K562 (cell line): Measurements from ENCODE around the gene DRC3. TPM values are rescaled to one million over a fixed set of nuclear protein-coding genes. Genes with fewer than 3 reads are reported as not detected.
"Not testable (repeated sequence)": the region's sequence is repeated elsewhere in the genome, so short reads cannot be mapped to it uniquely, and the experiment has no call there.

Experiments used
- ATAC-seq: fragments of 200-7000 bp; cut with Tn5 transposase; 3 replicates; pipeline ENCODE4 v1.9.1; 2020; ENCODE audit warnings: moderate library complexity
- BruUV-seq: library from RNA; stranded (reverse); fragments of 400-500 nt; replicated peaks from 2 replicates; lab custom pipeline; 2021; lab: Mats Ljungman, UMichigan
- CTCF ChIA-PET: fragments of 300-600 bp; formaldehyde crosslinking; extraction: SDS; loops from one replicate; lab custom pipeline; 2021; ENCODE audit warnings: low intra/inter-chr PET ratio; lab: Yijun Ruan, JAX
- POLR2A ChIA-PET: fragments of 300-600, 350-650 bp; sonication (Branson Sonifier 250); formaldehyde crosslinking; extraction: SDS; loops from one replicate; lab custom pipeline; 2021; ENCODE audit warnings: antibody characterized with exemption, inconsistent platforms; lab: Yijun Ruan, JAX
- DNase-seq, 4 experiments: peaks; one replicate each; pipeline versions ENCODE4 v3.0.0 to v3.0.0-alpha.2; 2011 to 2018; ENCODE audit warnings: low spot score in 3 of 4, mixed read lengths in 3 of 4; ENCODE audit errors: extremely low read depth in 1 of 4
- FAIRE-seq: peaks from 2 replicates; lab custom pipeline; 2011; peaks lifted over from hg19 to GRCh38; lab: Jason Lieb, UNC
- H2AFZ ChIP-seq: 2 replicates; pipeline ENCODE4 v1.6.0; 2011; ENCODE audit warnings: low read depth, low read length, control low read depth, inconsistent platforms
- H3K27ac ChIP-seq: fragments of 200-600 bp; 3 replicates; pipeline ENCODE4 v1.8.0; 2011; ENCODE audit warnings: low read depth, mild to moderate bottlenecking, control low read depth, inconsistent platforms, low read length, moderate library complexity, mixed read lengths; ENCODE audit errors: extremely low read depth
- H3K27me3 ChIP-seq, 2 experiments: fragments of 300-600 bp in 1 of 2; 2 replicates in 1 of 2; 3 replicates in 1 of 2; pipeline versions ENCODE4 v1.6.0 to v1.8.0; 2011; ENCODE audit warnings: inconsistent platforms in 2 of 2, low read length in 2 of 2, mild to moderate bottlenecking in 1 of 2, mixed read lengths in 1 of 2, moderate library complexity in 1 of 2; ENCODE audit not compliant: control insufficient read depth in 2 of 2, insufficient read depth in 2 of 2
- H3K36me3 ChIP-seq: fragments of 300-600 bp; 3 replicates; pipeline ENCODE4 v1.8.0; 2011; ENCODE audit warnings: mild to moderate bottlenecking, low read length, inconsistent platforms; ENCODE audit not compliant: control insufficient read depth, insufficient read depth
- H3K4me1 ChIP-seq, 2 experiments: fragments of 200-600 bp in 1 of 2; replicated peaks in 1 of 2; 2 replicates in 1 of 2; 3 replicates in 1 of 2; pipeline versions ENCODE4 v1.5.1 to v1.8.0; 2011; ENCODE audit warnings: inconsistent platforms in 2 of 2, low read length in 2 of 2, mild to moderate bottlenecking in 1 of 2, mixed read lengths in 1 of 2, moderate library complexity in 1 of 2; ENCODE audit not compliant: control insufficient read depth in 2 of 2, insufficient read depth in 2 of 2
- H3K4me2 ChIP-seq: 2 replicates; pipeline ENCODE4 v1.6.1; 2011; ENCODE audit warnings: low read length, control low read depth, inconsistent platforms, mixed read lengths; ENCODE audit not compliant: insufficient read depth
- H3K4me3 ChIP-seq: fragments of 200-600 bp; sonication (generic), shearing (Covaris generic); 2 replicates; pipeline ENCODE4 v1.5.1; 2016; ENCODE audit warnings: control low read depth, inconsistent platforms
- H3K79me2 ChIP-seq: fragments of 200-600 bp; 3 replicates; pipeline ENCODE4 v1.8.0; 2011; ENCODE audit warnings: low read length, inconsistent platforms; ENCODE audit not compliant: control insufficient read depth, insufficient read depth
- H3K9ac ChIP-seq, 2 experiments: 2 replicates each; pipeline versions ENCODE4 v1.6.0 to v1.6.1; 2011; ENCODE audit warnings: low read depth in 2 of 2, low read length in 2 of 2, control low read depth in 1 of 2, inconsistent platforms in 1 of 2, mild to moderate bottlenecking in 1 of 2, mixed read lengths in 1 of 2; ENCODE audit not compliant: insufficient read depth in 1 of 2
- H3K9me1 ChIP-seq: one replicate; pipeline ENCODE4 v1.6.0; 2011; ENCODE audit warnings: inconsistent platforms, mild to moderate bottlenecking, low read length, moderate library complexity; ENCODE audit not compliant: control insufficient read depth, insufficient read depth
- H3K9me3 ChIP-seq: replicated peaks from 2 replicates; pipeline ENCODE4 v1.5.1; 2011; ENCODE audit warnings: low read depth, low read length, inconsistent platforms; ENCODE audit not compliant: control insufficient read depth, insufficient read depth
- H4K20me1 ChIP-seq: replicated peaks from 2 replicates; pipeline ENCODE4 v1.6.1; 2011; ENCODE audit warnings: low read length, inconsistent platforms, mixed read lengths; ENCODE audit not compliant: control insufficient read depth, insufficient read depth
- DDX20 ChIP-seq: fragments of 450-650 bp; IDR thresholded peaks from 2 replicates; pipeline ENCODE4 v1.6.1; 2016; ENCODE audit warnings: missing genetic modification characterization, low read depth, mild to moderate bottlenecking, missing compliant biosample characterization, moderate library complexity
- EWSR1 ChIP-seq: fragments of 450-650 bp; IDR thresholded peaks from 2 replicates; pipeline ENCODE4 v1.6.1; 2018; ENCODE audit warnings: borderline replicate concordance, mild to moderate bottlenecking, low read depth, moderate library complexity; ENCODE audit not compliant: partially characterized antibody
- HINFP ChIP-seq: fragments of 450-650 bp; conservative IDR thresholded peaks from 2 replicates; pipeline ENCODE4 v1.6.1; 2016; ENCODE audit warnings: missing genetic modification characterization, low read depth, mild to moderate bottlenecking, control low read depth, missing compliant biosample characterization
- HNRNPLL ChIP-seq: fragments of 200-400 bp; formaldehyde crosslinking; IDR thresholded peaks from 2 replicates; pipeline ENCODE4 v1.6.1; 2017; ENCODE audit warnings: low read length, low read depth, mild to moderate bottlenecking; ENCODE audit not compliant: poor library complexity, severe bottlenecking
- HSF4 ChIP-seq: fragments of 250-450 bp; sonication (Bioruptor Pico); IDR thresholded peaks from 2 replicates; pipeline ENCODE4 v2.1.2; 2022; ENCODE audit warnings: mild to moderate bottlenecking, moderate library complexity, borderline replicate concordance
- MCM7 ChIP-seq, 2 experiments: fragments of 450-650 bp; IDR thresholded peaks; 2 replicates each; pipeline ENCODE4 v1.6.1; 2016 to 2018
- NFRKB ChIP-seq: fragments of 450-650 bp; IDR thresholded peaks from 2 replicates; pipeline ENCODE4 v1.6.1; 2016; ENCODE audit warnings: low read depth
- NFYB ChIP-seq: IDR thresholded peaks from 2 replicates; pipeline ENCODE4 v1.6.1; 2011; ENCODE audit warnings: mild to moderate bottlenecking, moderate library complexity; ENCODE audit not compliant: insufficient read length; ENCODE audit errors: extremely low read depth
- PCBP1 ChIP-seq: fragments of 200-400 bp; formaldehyde crosslinking; IDR thresholded peaks from 2 replicates; pipeline ENCODE4 v1.6.1; 2018; ENCODE audit warnings: mild to moderate bottlenecking, low read depth, low read length; ENCODE audit not compliant: poor library complexity, severe bottlenecking
- POLR2B ChIP-seq: fragments of 450-650 bp; IDR thresholded peaks from 2 replicates; pipeline ENCODE4 v1.6.1; 2018; ENCODE audit warnings: low read depth; ENCODE audit not compliant: partially characterized antibody
- PRMT5 ChIP-seq: sonication (generic); formaldehyde crosslinking; IDR thresholded peaks from 2 replicates; pipeline ENCODE4 v1.5.0; 2020; ENCODE audit warnings: missing genetic modification reagents
- PURB ChIP-seq: sonication (generic); formaldehyde crosslinking; IDR thresholded peaks from 2 replicates; pipeline ENCODE4 v1.9.0; 2021; ENCODE audit warnings: low read depth, mild to moderate bottlenecking, missing genetic modification reagents
- SNAPC5 ChIP-seq: fragments of 250-450 bp; sonication (Bioruptor Pico); IDR thresholded peaks from 2 replicates; pipeline ENCODE4 v1.8.0; 2021; ENCODE audit warnings: moderate library complexity, mild to moderate bottlenecking, inconsistent platforms
- TRIM28 ChIP-seq: fragments of 450-650 bp; IDR thresholded peaks from 2 replicates; pipeline ENCODE4 v1.6.1; 2017
- ZNF23 ChIP-seq: fragments of 250-450 bp; sonication (Bioruptor Pico); IDR thresholded peaks from 2 replicates; pipeline ENCODE4 v1.4.0; 2020; ENCODE audit warnings: mild to moderate bottlenecking
- ZNF764 ChIP-seq: fragments of 250-450 bp; sonication (Bioruptor Pico); IDR thresholded peaks from 2 replicates; pipeline ENCODE4 v1.4.0; 2020; ENCODE audit warnings: low read depth, mild to moderate bottlenecking, moderate library complexity
- WGBS: fragments of 100-300 bp; shearing (Covaris generic); methylation state at CpG from one replicate; pipeline ENCODE4 v1.1.6; 2016; ENCODE audit warnings: low coverage, mixed read lengths; ENCODE audit not compliant: insufficient coverage; ENCODE audit errors: missing lambda C conversion rate; 5-methylcytosine and 5-hydroxymethylcytosine counted together
- in situ Hi-C: fragments of 300-500 bp; cut with MboI; formaldehyde crosslinking; loops from 4 replicates; pipeline ENCODE4 v1.15.0; 2018; ENCODE audit warnings: inconsistent platforms, mixed read lengths
- intact Hi-C: fragments of 100-400 bp; cut with micrococcal nuclease; formaldehyde crosslinking; loops from 2 replicates; pipeline ENCODE4 v1.14.2; 2022
- polyA plus RNA-seq, 8 experiments: library from polyadenylated mRNA; depleted of rRNA in 4 of 8; stranded (reverse) in 5 of 8; unstranded in 3 of 8; fragments of >200 nt; fragmentation: Nextera tagmentation in 2 of 8; fragmentation: Illumina TruSeq in 1 of 8; extraction: Ambion mirVana in 2 of 8; extraction: Trizol in 1 of 8; gene quantifications; 2 replicates each; pipeline versions ENCODE4 v1.2.1 to v1.2.3, GENCODE V29; 2011 to 2014; ENCODE audit warnings: inconsistent platforms in 1 of 8, missing spikeins in 1 of 8
- total RNA-seq, 7 experiments: library from RNA; depleted of rRNA in 6 of 7; stranded (reverse); fragments of >200 nt in 6 of 7; fragmentation: Illumina TruSeq in 2 of 7; extraction: Trizol in 2 of 7; gene quantifications; 2 replicates each; pipeline versions ENCODE4 v1.2.1 to v1.2.3, GENCODE V29; 2011 to 2021; ENCODE audit warnings: low replicate concordance in 1 of 7

Gene DRC3
- total and polyA plus RNA-seq, 9 of the 15 experiments (the other 6 are each of a cell fraction or from before 2014, with no cell fraction given): 0.10 to 0.84 (median 0.30) TPM; not detected in 3

- in situ Hi-C loops, intact Hi-C loops, H3K36me3 ChIP-seq, H3K27me3 ChIP-seq, BruUV-seq, H3K4me3 ChIP-seq, ATAC-seq, H3K9me1 ChIP-seq, H4K20me1 ChIP-seq, H3K9me3 ChIP-seq, H3K9ac ChIP-seq, DNase-seq, FAIRE-seq, H3K27ac ChIP-seq, CTCF ChIA-PET, H2AFZ ChIP-seq, H3K4me1 ChIP-seq, H3K4me2 ChIP-seq, H3K79me2 ChIP-seq, POLR2A ChIA-PET: not testable (repeated sequence)
- 83% methylated on average over 11 of the region's 12 CpGs for WGBS
- peak; percentile 68 for TF ChIP-seq NFYB
Observed at GRCh38 chr17:17955790-17956341, 16.8 kb upstream of the DRC3 start.

- CTCF ChIA-PET: no interaction called here
- H2AFZ ChIP-seq: no peak overlapping the region
- TF ChIP-seq DDX20: no peak
- TF ChIP-seq SNAPC5 (CRISPR knock-in tag): no peak
- no peak for TF ChIP-seq MCM7 (IDR thresholded peaks at IDR 0.05)
- TF ChIP-seq HSF4 (CRISPR knock-in tag): no peak
- TF ChIP-seq PCBP1: no peak
- no peak for TF ChIP-seq POLR2B
- TF ChIP-seq PRMT5 (CRISPR knock-in tag): no peak
- TF ChIP-seq HNRNPLL: no peak
- no peak for TF ChIP-seq TRIM28
- TF ChIP-seq ZNF23: no peak
- no peak for TF ChIP-seq ZNF764 (CRISPR knock-in tag)
- TF ChIP-seq HINFP (tag): no peak
- TF ChIP-seq NFRKB: no peak
- TF ChIP-seq PURB: no peak
- no peak for TF ChIP-seq EWSR1
Observed at GRCh38 chr17:17957584-17957916, 15.1 kb upstream of the DRC3 start.

More at GRCh38 chr17:17957584-17957916, 15.1 kb upstream of the DRC3 start:
- Histone ChIP-seq H3K4me3 (no peak overlapping the region), H3K27me3 (no peaks in the 10 kb centered on the region), H3K9ac (no peak overlapping the region), H3K36me3 (no peaks in the 10 kb centered on the region), H3K27ac (peak overlapping the region; percentile 38; the same call in 1 of the 3 replicates), H3K4me1 (peaks cover 6 to 7% of the 10 kb centered on the region in 2 experiments; a peak in 3 of 5 replicates), H4K20me1 (no peaks in the 10 kb centered on the region; the same call in 1 of the 2 replicates), H3K9me1 (no peaks in the 10 kb centered on the region), H3K79me2 (no peaks in the 10 kb centered on the region), H3K9me3 (no peaks in the 10 kb centered on the region), H3K4me2 (no peak overlapping the region)
- intact Hi-C loops (no loop called here), in situ Hi-C loops (no loop called here)
- WGBS: 70% methylated on average over 7 of the region's 7 CpGs
- ATAC-seq (no peak; the same call in 2 of the 3 replicates), FAIRE-seq (no peak), DNase-seq (no peak)
- POLR2A ChIA-PET: interaction anchor here (1.1 kb wide), 1 partner anchor 10 kb away, joined by 5 read pairs; no protein-coding TSS in a partner anchor
- no TSS peak for BruUV-seq
